Skeletal muscle satellite cell (primary cell): ENCODE data around the gene CPEB1.

Experiments used
- H3K27me3 ChIP-seq: 2 replicates; pipeline ENCODE4 v1.7.0; 2013; ENCODE audit warnings: low read length; ENCODE audit not compliant: control insufficient read depth, insufficient read depth
- H3K36me3 ChIP-seq: 2 replicates; pipeline ENCODE4 v1.7.0; 2013; ENCODE audit warnings: mild to moderate bottlenecking, control low read depth, low read length; ENCODE audit not compliant: insufficient read depth
- H3K4me1 ChIP-seq: 2 replicates; pipeline ENCODE4 v1.7.0; 2013; ENCODE audit warnings: low read length; ENCODE audit not compliant: control insufficient read depth, insufficient read depth
- H3K4me2 ChIP-seq: 2 replicates; pipeline ENCODE4 v1.7.0; 2013; ENCODE audit warnings: mild to moderate bottlenecking, low read length
- H3K4me3 ChIP-seq: 2 replicates; pipeline ENCODE4 v1.7.0; 2013; ENCODE audit warnings: low read length
- H3K9ac ChIP-seq: 2 replicates; pipeline ENCODE4 v1.7.0; 2013; ENCODE audit warnings: mild to moderate bottlenecking, low read depth, low read length, moderate library complexity
- H3K9me3 ChIP-seq: replicated peaks from 2 replicates; pipeline ENCODE4 v1.7.0; 2013; ENCODE audit warnings: mild to moderate bottlenecking, control low read depth, low read length

The CPEB1 gene

DNA sequence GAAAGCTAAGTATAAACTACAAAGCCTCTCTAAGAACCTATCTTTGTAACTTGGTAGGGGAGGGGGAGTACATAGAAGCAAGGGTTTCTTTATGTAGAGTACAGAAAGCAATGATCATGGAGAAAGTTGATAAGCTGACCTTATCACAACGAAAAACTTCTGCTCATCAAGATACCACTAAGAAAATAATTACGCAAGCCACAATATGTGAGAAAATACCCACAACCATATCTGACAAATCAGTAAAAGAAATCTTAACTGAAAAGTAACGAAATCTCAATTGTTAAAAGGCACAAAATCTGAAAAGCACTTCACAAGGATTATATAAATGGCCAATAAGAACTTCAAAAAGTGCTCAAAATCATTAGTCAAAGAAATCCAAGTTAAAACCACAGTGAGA, 71.8 kb downstream of the CPEB1 start:
- Histone ChIP-seq H3K4me3 (no peak overlapping the region), H3K9ac (no peak overlapping the region), H3K36me3 (no peaks in the 10 kb centered on the region), H3K4me1 (peaks cover 21% of the 10 kb centered on the region), H3K4me2 (no peak overlapping the region), H3K27me3 (peaks cover 15% of the 10 kb centered on the region), H3K9me3 (no peaks in the 10 kb centered on the region)

GRCh38 chr15:82572986-82573385, 74.2 kb downstream of the CPEB1 start:
- Histone ChIP-seq H3K9ac (no peak overlapping the region), H3K4me1 (peaks cover 22% of the 10 kb centered on the region), H3K27me3 (peaks cover 15% of the 10 kb centered on the region), H3K4me3 (no peak overlapping the region), H3K4me2 (no peak overlapping the region), H3K9me3 (no peaks in the 10 kb centered on the region), H3K36me3 (no peaks in the 10 kb centered on the region)

DNA sequence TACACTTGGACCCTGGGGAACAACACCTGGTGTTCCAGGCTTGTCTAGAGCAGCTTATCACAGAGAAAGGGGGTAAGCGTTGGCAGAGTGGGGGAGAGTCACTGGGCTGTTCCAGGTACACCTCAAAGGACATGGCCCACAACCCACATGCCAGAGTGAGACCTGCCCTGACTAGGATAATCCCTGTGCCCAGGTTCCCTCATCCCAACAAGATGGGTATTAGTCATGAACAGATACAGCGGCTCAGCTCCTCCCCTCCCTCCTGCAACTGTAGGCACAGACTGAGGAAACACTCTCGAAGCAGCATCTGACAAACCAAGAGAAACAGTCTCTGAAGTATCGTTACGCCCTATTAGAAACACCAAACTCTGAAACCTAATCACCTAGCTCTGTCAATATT, 74.9 kb downstream of the CPEB1 start:
- peak overlapping the region; percentile 68 for H3K4me3 ChIP-seq
- no peak overlapping the region for H3K9ac ChIP-seq
- peaks cover 22% of the 10 kb centered on the region for H3K4me1 ChIP-seq
- H3K9me3 ChIP-seq: no peaks in the 10 kb centered on the region
- H3K27me3 ChIP-seq: peaks cover 15% of the 10 kb centered on the region
- H3K36me3 ChIP-seq: no peaks in the 10 kb centered on the region
- peak overlapping the region; percentile 88 for H3K4me2 ChIP-seq

GRCh38 chr15:82571722-82572222, 75.4 kb downstream of the CPEB1 start:
- H3K4me1 ChIP-seq: peaks cover 22% of the 10 kb centered on the region
- H3K27me3 ChIP-seq: peaks cover 14% of the 10 kb centered on the region
- H3K4me2 ChIP-seq: peak overlapping the region; percentile 88
- H3K4me3 ChIP-seq: peak overlapping the region; percentile 68
- H3K9me3 ChIP-seq: no peaks in the 10 kb centered on the region
- H3K36me3 ChIP-seq: no peaks in the 10 kb centered on the region
- H3K9ac ChIP-seq: peak overlapping the region; percentile 43

DNA sequence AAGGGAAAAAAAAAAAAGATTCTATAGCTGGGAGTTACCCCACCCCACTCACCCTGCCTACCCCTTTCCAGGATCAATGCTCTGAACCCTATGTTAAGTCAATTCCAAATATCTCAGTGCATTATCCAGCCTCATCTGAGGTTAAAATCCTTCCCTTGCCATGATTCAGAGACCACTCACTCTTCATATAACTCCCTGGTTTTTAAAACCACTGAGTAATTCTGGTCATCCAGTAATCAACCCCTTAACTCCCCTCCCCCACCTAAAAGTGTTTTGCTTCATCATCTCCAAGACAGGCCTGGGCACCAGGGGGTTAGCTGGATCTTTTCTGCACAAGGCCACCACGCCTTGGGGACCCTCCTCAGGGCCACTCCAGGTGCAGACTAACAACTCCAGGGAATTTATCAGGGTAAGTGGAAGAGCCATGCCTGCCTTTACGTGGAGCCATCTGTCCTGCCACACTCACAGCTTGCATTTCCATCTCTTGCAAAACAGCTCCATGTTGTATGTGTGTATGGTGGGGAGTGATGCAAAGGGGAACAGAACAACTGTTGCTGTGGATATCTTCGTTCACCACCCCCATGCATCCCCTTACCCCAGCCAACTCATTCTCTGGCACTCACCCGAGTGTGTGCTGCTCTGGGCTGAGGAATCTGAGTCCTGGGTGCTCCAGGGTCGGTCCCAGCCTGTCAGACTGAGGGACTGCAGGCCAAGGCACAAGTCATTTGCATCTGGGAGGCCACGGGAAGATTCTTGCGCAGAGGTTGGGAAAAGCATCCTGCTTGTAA, 76.2 kb downstream of the CPEB1 start:
- Histone ChIP-seq H3K4me1 (peaks cover 22% of the 10 kb centered on the region), H3K36me3 (no peaks in the 10 kb centered on the region), H3K4me3 (peak overlapping the region; percentile 68), H3K4me2 (peak overlapping the region; percentile 88), H3K9ac (peak overlapping the region; percentile 43), H3K9me3 (no peaks in the 10 kb centered on the region), H3K27me3 (peaks cover 9% of the 10 kb centered on the region)

GRCh38 chr15:82569834-82570233, 77.3 kb downstream of the CPEB1 start:
- H3K9ac ChIP-seq: no peak overlapping the region
- no peak overlapping the region for H3K4me3 ChIP-seq
- no peaks in the 10 kb centered on the region for H3K9me3 ChIP-seq
- no peaks in the 10 kb centered on the region for H3K36me3 ChIP-seq
- no peaks in the 10 kb centered on the region for H3K27me3 ChIP-seq
- peaks cover 22% of the 10 kb centered on the region for H3K4me1 ChIP-seq
- H3K4me2 ChIP-seq: no peak overlapping the region

DNA sequence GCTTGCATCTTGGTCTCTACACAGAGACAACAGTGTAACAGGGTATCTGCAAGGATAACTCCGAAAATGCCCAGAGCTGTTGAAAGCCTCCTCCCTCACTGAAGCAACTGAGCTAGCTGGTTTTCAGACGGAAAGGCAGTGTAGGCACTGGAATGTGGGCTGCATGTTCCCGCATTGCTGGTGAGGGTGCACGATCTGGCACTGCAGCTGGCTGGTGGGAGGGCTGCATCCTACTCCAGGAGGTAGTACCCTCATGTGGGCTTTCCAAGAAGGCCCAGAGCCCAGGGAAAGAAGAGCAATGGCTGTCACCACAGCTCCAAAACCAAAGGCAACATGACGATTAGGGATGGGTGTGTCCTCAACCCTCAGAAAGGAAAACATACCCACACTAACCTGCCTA, 78.2 kb downstream of the CPEB1 start:
- Histone ChIP-seq H3K4me3 (no peak overlapping the region), H3K36me3 (no peaks in the 10 kb centered on the region), H3K27me3 (no peaks in the 10 kb centered on the region), H3K9me3 (no peaks in the 10 kb centered on the region), H3K4me1 (peaks cover 22% of the 10 kb centered on the region), H3K9ac (no peak overlapping the region), H3K4me2 (no peak overlapping the region)

- Histone ChIP-seq H3K27me3 (no peaks in the 10 kb centered on the region), H3K4me2 (no peak overlapping the region), H3K4me3 (no peak overlapping the region), H3K4me1 (peaks cover 22% of the 10 kb centered on the region), H3K36me3 (no peaks in the 10 kb centered on the region), H3K9me3 (no peaks in the 10 kb centered on the region), H3K9ac (no peak overlapping the region)
These were observed 79.5 kb downstream of the CPEB1 start for GRCh38 chr15:82567661-82568060.

- Histone ChIP-seq H3K27me3 (no peaks in the 10 kb centered on the region), H3K9ac (no peak overlapping the region), H3K4me2 (no peak overlapping the region), H3K9me3 (no peaks in the 10 kb centered on the region), H3K4me3 (no peak overlapping the region), H3K4me1 (peaks cover 14% of the 10 kb centered on the region), H3K36me3 (no peaks in the 10 kb centered on the region)
These were observed 80.5 kb downstream of the CPEB1 start for GRCh38 chr15:82566690-82567089.

GRCh38 chr15:82558502-82558901, 88.7 kb downstream of the CPEB1 start:
- H3K9me3 ChIP-seq: no peaks in the 10 kb centered on the region
- H3K36me3 ChIP-seq: no peaks in the 10 kb centered on the region
- H3K4me3 ChIP-seq: no peak overlapping the region
- H3K27me3 ChIP-seq: no peaks in the 10 kb centered on the region
- no peak overlapping the region for H3K4me2 ChIP-seq
- H3K9ac ChIP-seq: no peak overlapping the region
- H3K4me1 ChIP-seq: peaks cover 11% of the 10 kb centered on the region

- H3K9ac ChIP-seq: no peak overlapping the region
- H3K36me3 ChIP-seq: no peaks in the 10 kb centered on the region
- H3K27me3 ChIP-seq: peaks cover 2% of the 10 kb centered on the region
- no peaks in the 10 kb centered on the region for H3K9me3 ChIP-seq
- no peak overlapping the region for H3K4me2 ChIP-seq
- H3K4me1 ChIP-seq: peaks cover 11% of the 10 kb centered on the region
- no peak overlapping the region for H3K4me3 ChIP-seq
These were observed 90.7 kb downstream of the CPEB1 start for GRCh38 chr15:82556315-82557035.
